Upper lobe of left lung (tissue), 4 donors: ENCODE data around the gene MARVELD2.
"Not testable (repeated sequence)": the region's sequence is repeated elsewhere in the genome, so short reads cannot be mapped to it uniquely, and the experiment has no call there.

Experiments
- EP300 ChIP-seq, 4 donors: sonication (generic); formaldehyde crosslinking; IDR thresholded peaks; one replicate each; pipeline ENCODE4 v1.5.1; 2017; ENCODE audit warnings: antibody characterized with exemption in 4 of 4, control low read depth in 2 of 4
- POLR2A ChIP-seq, 4 donors: fragments of 450-650 bp; IDR thresholded peaks; one replicate each; pipeline ENCODE4 v1.5.1; 2016 to 2017; ENCODE audit warnings: antibody characterized with exemption in 4 of 4, mild to moderate bottlenecking in 2 of 4
- TF ChIP-seq, protein P1 (sequence below), 6 experiments: fragments of 450-650 bp in 4 of 6; fragments of 200-600 bp in 2 of 6; sonication (generic) in 2 of 6; IDR thresholded peaks; one replicate each; pipeline ENCODE4 v1.5.1; 2016 to 2019; ENCODE audit warnings: antibody characterized with exemption in 6 of 6

DNA sequence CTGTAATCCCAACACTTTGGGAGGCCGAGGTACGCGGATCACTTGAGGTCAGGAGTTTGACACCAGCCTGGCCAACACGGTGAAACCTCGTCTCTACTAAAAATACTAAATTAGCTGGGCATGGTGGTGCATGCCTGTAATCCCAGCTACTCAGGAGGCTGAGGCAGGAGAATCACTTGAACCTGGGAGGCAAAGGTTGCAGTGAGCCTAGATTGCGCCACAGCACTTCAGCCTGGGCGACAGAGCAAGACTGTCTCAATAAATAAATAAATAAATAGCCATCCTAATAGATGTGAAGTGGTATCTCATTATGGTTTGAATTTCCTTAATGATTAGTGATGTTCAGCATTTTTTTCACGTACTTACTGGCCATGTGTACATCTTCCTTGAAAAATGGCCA, 35.6 kb downstream of the MARVELD2 start:
- TF ChIP-seq POLR2A, EP300 (IDR thresholded peaks at IDR 0.05): not testable (repeated sequence)
- TF ChIP-seq, protein P1, sequence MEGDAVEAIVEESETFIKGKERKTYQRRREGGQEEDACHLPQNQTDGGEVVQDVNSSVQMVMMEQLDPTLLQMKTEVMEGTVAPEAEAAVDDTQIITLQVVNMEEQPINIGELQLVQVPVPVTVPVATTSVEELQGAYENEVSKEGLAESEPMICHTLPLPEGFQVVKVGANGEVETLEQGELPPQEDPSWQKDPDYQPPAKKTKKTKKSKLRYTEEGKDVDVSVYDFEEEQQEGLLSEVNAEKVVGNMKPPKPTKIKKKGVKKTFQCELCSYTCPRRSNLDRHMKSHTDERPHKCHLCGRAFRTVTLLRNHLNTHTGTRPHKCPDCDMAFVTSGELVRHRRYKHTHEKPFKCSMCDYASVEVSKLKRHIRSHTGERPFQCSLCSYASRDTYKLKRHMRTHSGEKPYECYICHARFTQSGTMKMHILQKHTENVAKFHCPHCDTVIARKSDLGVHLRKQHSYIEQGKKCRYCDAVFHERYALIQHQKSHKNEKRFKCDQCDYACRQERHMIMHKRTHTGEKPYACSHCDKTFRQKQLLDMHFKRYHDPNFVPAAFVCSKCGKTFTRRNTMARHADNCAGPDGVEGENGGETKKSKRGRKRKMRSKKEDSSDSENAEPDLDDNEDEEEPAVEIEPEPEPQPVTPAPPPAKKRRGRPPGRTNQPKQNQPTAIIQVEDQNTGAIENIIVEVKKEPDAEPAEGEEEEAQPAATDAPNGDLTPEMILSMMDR (IDR thresholded peaks at IDR 0.05), result not testable (repeated sequence)
